DMS53 treated with DMSO at 0.1 percent for 48 hours (cell line): Measurements from ENCODE around the gene SMARCD1.

Experiments
- DNase-seq: peaks from one replicate; lab custom pipeline; 2025; ENCODE audit not compliant: unreplicated experiment; lab: John Stamatoyannopoulos, UW

Gene SMARCD1

GRCh38 chr12:50103767-50104321, 18.7 kb downstream of the SMARCD1 start, which contains the start of gene GPD1:
Gene GPD1 (plus strand): TSS chr12:50104008. CDS start chr12:50104051, 43 bp downstream.
- DNase-seq = peak; percentile 52

GRCh38 chr12:50104417-50105366, 19.6 kb downstream of the SMARCD1 start:
- no peak for DNase-seq

- no peak for DNase-seq
Measured at GRCh38 chr12:50105913-50106450, 20.8 kb downstream of the SMARCD1 start.

GRCh38 chr12:50106907-50107306, 21.8 kb downstream of the SMARCD1 start:
- DNase-seq = no peak

GRCh38 chr12:50107416-50108268, 22.5 kb downstream of the SMARCD1 start:
- DNase-seq = no peak

GRCh38 chr12:50109319-50109718, 24.2 kb downstream of the SMARCD1 start:
- no peak for DNase-seq

- no peak for DNase-seq
Measured at GRCh38 chr12:50110127-50110761, 25.1 kb downstream of the SMARCD1 start.

- DNase-seq = peak; percentile 84
Measured at GRCh38 chr12:50110762-50111351, 25.7 kb downstream of the SMARCD1 start.

- DNase-seq = no peak
Measured at GRCh38 chr12:50111395-50111692, 26.2 kb downstream of the SMARCD1 start.

GRCh38 chr12:50111693-50112455, 26.7 kb downstream of the SMARCD1 start, which contains the start of gene COX14:
Gene COX14 (plus strand): TSS chr12:50112236. CDS start chr12:50120044, 7,808 bp downstream.
- peak; percentile 98 for DNase-seq

- no peak for DNase-seq
Measured at GRCh38 chr12:50112456-50113218, 27.5 kb downstream of the SMARCD1 start.

GRCh38 chr12:50117057-50117622, 32.0 kb downstream of the SMARCD1 start:
- DNase-seq = no peak

GRCh38 chr12:50119387-50119786, 34.2 kb downstream of the SMARCD1 start:
- no peak for DNase-seq

- DNase-seq = no peak
Measured at GRCh38 chr12:50120521-50120920, 35.4 kb downstream of the SMARCD1 start.

- DNase-seq = no peak
Measured at GRCh38 chr12:50120953-50121352, 35.8 kb downstream of the SMARCD1 start.

- DNase-seq = no peak
Measured at GRCh38 chr12:50121641-50122040, 36.5 kb downstream of the SMARCD1 start.

GRCh38 chr12:50123203-50123602, 38.1 kb downstream of the SMARCD1 start:
- DNase-seq = no peak

- DNase-seq = no peak
Measured at GRCh38 chr12:50127546-50127945, 42.4 kb downstream of the SMARCD1 start.
